B cell (primary cell): Measurements from ENCODE around the gene OSBPL5. TPM values are rescaled to one million over a fixed set of nuclear protein-coding genes. Genes with fewer than 3 reads are reported as not detected.

Experiments
- ATAC-seq: fragments of 200-7000 bp; cut with Tn5 transposase; one replicate; pipeline ENCODE4 v1.10.0; 2021; ENCODE audit warnings: low read depth, mild to moderate bottlenecking, moderate number of reproducible peaks, moderate library complexity
- CTCF ChIA-PET: fragments of 350-600 bp; sonication (Branson Sonifier 250); formaldehyde crosslinking; loops from one replicate; lab custom pipeline; 2021; ENCODE audit warnings: antibody characterized with exemption, inconsistent platforms; lab: Charles Lee
- POLR2A ChIA-PET: fragments of 350-600 bp; sonication (Branson Sonifier 250); formaldehyde crosslinking; loops from one replicate; lab custom pipeline; 2021; ENCODE audit warnings: antibody characterized with exemption; lab: Charles Lee
- DNase-seq: peaks from one replicate; pipeline ENCODE4 v3.0.0; 2013
- H2AFZ ChIP-seq: 2 replicates; pipeline ENCODE4 v1.6.1; 2012; ENCODE audit warnings: mild to moderate bottlenecking, low read depth, low read length; ENCODE audit not compliant: insufficient read depth, poor library complexity, severe bottlenecking
- H3K27ac ChIP-seq, 2 donors: 1 replicate in 1 of 2; 2 replicates in 1 of 2; pipeline ENCODE4 v1.5.1; 2012 to 2013; ENCODE audit warnings: low read length in 2 of 2, mild to moderate bottlenecking in 2 of 2, moderate library complexity in 1 of 2
- H3K27me3 ChIP-seq, 4 experiments: fragments of 200-600 bp in 1 of 4; sonication (generic) in 1 of 4; replicated peaks in 1 of 4; 1 replicate in 2 of 4; 2 replicates in 2 of 4; pipeline versions ENCODE4 v1.6.1 to v1.7.0; 2013 to 2016; ENCODE audit warnings: low read length in 3 of 4, mild to moderate bottlenecking in 2 of 4, mixed read lengths in 1 of 4, moderate library complexity in 1 of 4; ENCODE audit not compliant: insufficient read depth in 4 of 4, control insufficient read depth in 3 of 4; ENCODE audit errors: control extremely low read depth in 1 of 4
- H3K36me3 ChIP-seq, 2 experiments: replicated peaks in 1 of 2; 1 replicate in 1 of 2; 2 replicates in 1 of 2; pipeline versions ENCODE4 v1.6.1 to v1.7.1; 2013; ENCODE audit warnings: low read length in 1 of 2; ENCODE audit not compliant: insufficient read depth in 2 of 2, control insufficient read depth in 1 of 2; ENCODE audit errors: control extremely low read depth in 1 of 2, extremely low read depth in 1 of 2
- H3K4me1 ChIP-seq, 2 donors: fragments of 200-600 bp in 1 of 2; sonication (generic) in 1 of 2; 1 replicate in 1 of 2; 2 replicates in 1 of 2; pipeline versions ENCODE4 v1.5.1 to v1.6.1; 2013 to 2017; ENCODE audit warnings: low read length in 2 of 2; ENCODE audit not compliant: control insufficient read depth in 2 of 2, insufficient read depth in 2 of 2
- H3K4me2 ChIP-seq: replicated peaks from 2 replicates; pipeline ENCODE3; 2012; ENCODE audit warnings: mild to moderate bottlenecking, low read depth, low read length; ENCODE audit not compliant: poor library complexity, severe bottlenecking
- H3K4me3 ChIP-seq, 5 experiments: fragments of 200-600 bp in 1 of 5; sonication (generic) in 1 of 5; 1 replicate in 3 of 5; 2 replicates in 2 of 5; pipeline versions ENCODE4 v1.5.1 to v1.7.0; 2011 to 2016; ENCODE audit warnings: low read length in 4 of 5, mild to moderate bottlenecking in 4 of 5, low read depth in 2 of 5, control low read depth in 1 of 5, moderate library complexity in 1 of 5; ENCODE audit not compliant: insufficient read depth in 1 of 5; ENCODE audit errors: control extremely low read depth in 1 of 5, extremely low read depth in 1 of 5
- H3K79me2 ChIP-seq: fragments of 200-600 bp; sonication (generic); one replicate; pipeline ENCODE4 v1.6.0; 2016; ENCODE audit warnings: low read length; ENCODE audit not compliant: control insufficient read depth, insufficient read depth
- H3K9ac ChIP-seq: fragments of 200-600 bp; sonication (generic); 2 replicates; pipeline ENCODE4 v1.6.1; 2017; ENCODE audit warnings: mild to moderate bottlenecking, low read length, moderate library complexity
- H3K9me3 ChIP-seq, 3 donors: one replicate each; pipeline versions ENCODE4 v1.6.1 to v1.7.1; 2013; ENCODE audit warnings: low read length in 2 of 3; ENCODE audit not compliant: control insufficient read depth in 2 of 3, insufficient read depth in 1 of 3; ENCODE audit errors: control extremely low read depth in 1 of 3
- H4K20me1 ChIP-seq: 2 replicates; pipeline ENCODE4 v1.6.0; 2012; ENCODE audit warnings: mild to moderate bottlenecking, low read length; ENCODE audit not compliant: insufficient read depth, control insufficient read depth, poor library complexity, severe bottlenecking
- H3K27ac Mint-ChIP-seq: one replicate; pipeline ENCODE4 v1.8.0; 2021; ENCODE audit warnings: mixed read lengths
- H3K27me3 Mint-ChIP-seq: one replicate; pipeline ENCODE4 v1.8.0; 2021; ENCODE audit warnings: mixed read lengths
- H3K4me1 Mint-ChIP-seq: one replicate; pipeline ENCODE4 v1.8.0; 2021; ENCODE audit warnings: mixed read lengths
- H3K4me3 Mint-ChIP-seq: one replicate; pipeline ENCODE4 v1.8.0; 2021; ENCODE audit warnings: mixed read lengths
- H3K9me3 Mint-ChIP-seq: one replicate; pipeline ENCODE4 v1.8.0; 2022; ENCODE audit warnings: mixed read lengths; ENCODE audit not compliant: insufficient read depth
- CTCF ChIP-seq: fragments of 200-600 bp; IDR thresholded peaks from one replicate; pipeline ENCODE4 v1.8.0; 2022; ENCODE audit warnings: antibody characterized with exemption, mild to moderate bottlenecking
- EZH2 ChIP-seq: IDR thresholded peaks from 2 replicates; pipeline ENCODE4 v1.6.1; 2012; ENCODE audit warnings: borderline replicate concordance, low read depth, mild to moderate bottlenecking, moderate library complexity, low read length; ENCODE audit not compliant: insufficient read depth, poor library complexity, severe bottlenecking
- WGBS: methylation state at CpG from one replicate; pipeline ENCODE4 v1.1.5; 2013; ENCODE audit warnings: missing lambda C conversion rate; ENCODE audit not compliant: insufficient coverage; 5-methylcytosine and 5-hydroxymethylcytosine counted together
- intact Hi-C: fragments of 100-400 bp; cut with micrococcal nuclease; formaldehyde crosslinking; loops from one replicate; pipeline ENCODE4 v1.10.0; 2022
- polyA plus RNA-seq: library from polyadenylated mRNA; depleted of rRNA; stranded (reverse); fragments of >200 nt; gene quantifications from 2 replicates; pipeline ENCODE4 v1.2.3, GENCODE V29; 2012
- total RNA-seq, 2 donors: library from RNA; stranded (reverse); fragments of 120-200 nt in 1 of 2; gene quantifications; 1 replicate in 1 of 2; 2 replicates in 1 of 2; pipeline versions ENCODE4 v1.2.3 to v1.2.4, GENCODE V29; 2013 to 2022

The OSBPL5 gene
- total and polyA plus RNA-seq, 2 donors (not counting 1 experiment from before 2014, with no cell fraction given), result 0.15 to 1.2 TPM

- no peak for DNase-seq
- H4K20me1 ChIP-seq, result no peaks in the 10 kb centered on the region
- H3K4me1 ChIP-seq, result peaks cover 0 to 11% of the 10 kb centered on the region in 2 donors
- H3K27me3 ChIP-seq, result peaks cover 0 to 21% (median 8%) of the 10 kb centered on the region in 4 experiments
- H3K36me3 ChIP-seq, result no peaks in the 10 kb centered on the region
- ATAC-seq, result no peak
- no peak overlapping the region for H3K4me2 ChIP-seq
- Mint-ChIP-seq H3K27me3 (peaks cover 33% of the 10 kb centered on the region), H3K4me1 (peaks cover 9% of the 10 kb centered on the region), H3K4me3 (no peak overlapping the region), H3K27ac (no peak overlapping the region), H3K9me3 (no peaks in the 10 kb centered on the region)
- 93% methylated on average over 4 of the region's 7 CpGs for WGBS
- intact Hi-C loops, result no loop called here
- no peaks in the 10 kb centered on the region for H3K79me2 ChIP-seq
- no peak overlapping the region for H2AFZ ChIP-seq
- TF ChIP-seq CTCF, result no peak
- TF ChIP-seq EZH2, result no peak
- no peak overlapping the region for H3K4me3 ChIP-seq
- CTCF ChIA-PET, result no interaction called here
- H3K9me3 ChIP-seq, result peaks cover 0 to 7% (median 0%) of the 10 kb centered on the region in 3 donors
- POLR2A ChIA-PET, result no interaction called here
- H3K27ac ChIP-seq, result no peak overlapping the region
- no peak overlapping the region for H3K9ac ChIP-seq
Observed at GRCh38 chr11:3161720-3162409, 3.2 kb downstream of the OSBPL5 start.

GRCh38 chr11:3161309-3161708 lies 3.8 kb downstream of the OSBPL5 start:
- H3K9me3 Mint-ChIP-seq, result no peaks in the 10 kb centered on the region
- peaks cover 0 to 11% of the 10 kb centered on the region in 2 donors for H3K4me1 ChIP-seq
- DNase-seq (no peak), ATAC-seq (no peak)
- H3K36me3 ChIP-seq, result no peaks in the 10 kb centered on the region
- H3K4me3 ChIP-seq, result no peak overlapping the region
- H2AFZ ChIP-seq, result no peak overlapping the region
- peaks cover 0 to 20% (median 8%) of the 10 kb centered on the region in 4 experiments for H3K27me3 ChIP-seq
- no peak overlapping the region for H3K27ac ChIP-seq
- peaks cover 33% of the 10 kb centered on the region for H3K27me3 Mint-ChIP-seq
- no peak overlapping the region for H3K27ac Mint-ChIP-seq
- POLR2A ChIA-PET, result no interaction called here
- no peak overlapping the region for H3K4me2 ChIP-seq
- no peaks in the 10 kb centered on the region for H3K79me2 ChIP-seq
- H3K4me3 Mint-ChIP-seq, result no peak overlapping the region
- no peak overlapping the region for H3K9ac ChIP-seq
- peaks cover 0 to 7% (median 0%) of the 10 kb centered on the region in 3 donors for H3K9me3 ChIP-seq
- peaks cover 9% of the 10 kb centered on the region for H3K4me1 Mint-ChIP-seq
- no peak for TF ChIP-seq EZH2
- TF ChIP-seq CTCF, result no peak
- WGBS, result 92% methylated on average over 13 of the region's 14 CpGs
- intact Hi-C loops, result no loop called here
- H4K20me1 ChIP-seq, result no peaks in the 10 kb centered on the region
- CTCF ChIA-PET, result no interaction called here
